GM19463 (cell line): ENCODE results near the gene ISL2.

Experiments
- ATAC-seq: cut with Tn5 transposase; IDR thresholded peaks from one replicate; pipeline ENCODE4 v1.9.1; 2021; ENCODE audit warnings: mild to moderate bottlenecking, moderate library complexity; ENCODE audit not compliant: unreplicated experiment

Gene ISL2

DNA sequence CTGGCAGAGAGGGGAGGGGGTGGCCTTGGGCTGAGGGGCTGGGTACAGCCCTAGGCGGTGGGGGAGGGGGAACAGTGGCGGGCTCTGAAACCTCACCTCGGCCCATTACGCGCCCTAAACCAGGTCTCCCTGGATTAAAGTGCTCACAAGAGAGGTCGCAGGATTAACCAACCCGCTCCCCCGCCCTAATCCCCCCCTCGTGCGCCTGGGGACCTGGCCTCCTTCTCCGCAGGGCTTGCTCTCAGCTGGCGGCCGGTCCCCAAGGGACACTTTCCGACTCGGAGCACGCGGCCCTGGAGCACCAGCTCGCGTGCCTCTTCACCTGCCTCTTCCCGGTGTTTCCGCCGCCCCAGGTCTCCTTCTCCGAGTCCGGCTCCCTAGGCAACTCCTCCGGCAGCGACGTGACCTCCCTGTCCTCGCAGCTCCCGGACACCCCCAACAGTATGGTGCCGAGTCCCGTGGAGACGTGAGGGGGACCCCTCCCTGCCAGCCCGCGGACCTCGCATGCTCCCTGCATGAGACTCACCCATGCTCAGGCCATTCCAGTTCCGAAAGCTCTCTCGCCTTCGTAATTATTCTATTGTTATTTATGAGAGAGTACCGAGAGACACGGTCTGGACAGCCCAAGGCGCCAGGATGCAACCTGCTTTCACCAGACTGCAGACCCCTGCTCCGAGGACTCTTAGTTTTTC lies 4.9 kb downstream of the ISL2 start:
- ATAC-seq = no peak

DNA sequence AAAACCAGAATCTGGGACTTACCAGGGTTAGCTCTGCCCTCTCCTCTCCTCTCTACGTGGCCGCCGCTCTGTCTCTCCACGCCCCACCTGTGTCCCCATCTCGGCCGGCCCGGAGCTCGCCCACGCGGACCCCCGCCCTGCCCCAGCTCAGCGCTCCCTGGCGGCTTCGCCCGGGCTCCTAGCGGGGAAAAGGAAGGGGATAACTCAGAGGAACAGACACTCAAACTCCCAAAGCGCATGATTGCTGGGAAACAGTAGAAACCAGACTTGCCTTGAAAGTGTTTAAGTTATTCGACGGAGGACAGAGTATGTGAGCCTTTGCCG lies 5.4 kb downstream of the ISL2 start:
- ATAC-seq = no peak

DNA sequence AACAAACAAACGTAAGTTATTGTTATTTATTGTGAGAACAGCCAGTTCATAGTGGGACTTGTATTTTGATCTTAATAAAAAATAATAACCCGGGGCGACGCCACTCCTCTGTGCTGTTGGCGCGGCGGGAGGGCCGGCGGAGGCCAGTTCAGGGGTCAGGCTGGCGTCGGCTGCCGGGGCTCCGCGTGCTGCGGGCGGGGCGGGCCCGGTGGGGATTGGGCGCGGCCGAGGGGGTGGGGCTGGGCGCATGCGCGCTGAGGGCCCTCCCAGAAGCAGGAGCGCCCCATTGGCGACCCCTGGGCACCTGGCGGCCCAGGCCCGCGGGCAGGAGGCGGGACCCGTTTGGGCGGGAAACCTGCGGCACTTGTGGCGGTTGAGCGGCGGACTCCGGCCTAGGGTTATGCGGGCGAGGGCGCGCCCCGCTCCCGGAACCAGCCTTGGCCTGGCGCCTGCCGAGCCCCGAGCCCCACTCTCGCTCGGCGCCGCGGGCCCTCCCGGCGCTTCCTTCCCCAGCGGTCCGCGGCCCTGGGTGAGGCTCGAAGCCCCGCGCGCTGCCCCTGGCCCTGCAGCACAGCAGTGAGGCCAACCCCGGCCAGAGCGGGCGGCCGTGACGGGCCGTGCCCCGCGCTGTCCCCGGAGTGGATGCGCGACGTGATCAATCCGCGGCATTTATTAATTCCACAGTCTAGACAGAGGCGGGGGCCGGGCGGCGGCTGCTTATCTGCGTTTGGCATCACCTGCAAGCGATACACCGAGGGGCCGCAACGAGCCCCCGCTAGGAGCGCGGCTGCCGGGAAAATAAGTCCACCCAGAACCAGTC lies 6.0 kb downstream of the ISL2 start:
- ATAC-seq = no peak

DNA sequence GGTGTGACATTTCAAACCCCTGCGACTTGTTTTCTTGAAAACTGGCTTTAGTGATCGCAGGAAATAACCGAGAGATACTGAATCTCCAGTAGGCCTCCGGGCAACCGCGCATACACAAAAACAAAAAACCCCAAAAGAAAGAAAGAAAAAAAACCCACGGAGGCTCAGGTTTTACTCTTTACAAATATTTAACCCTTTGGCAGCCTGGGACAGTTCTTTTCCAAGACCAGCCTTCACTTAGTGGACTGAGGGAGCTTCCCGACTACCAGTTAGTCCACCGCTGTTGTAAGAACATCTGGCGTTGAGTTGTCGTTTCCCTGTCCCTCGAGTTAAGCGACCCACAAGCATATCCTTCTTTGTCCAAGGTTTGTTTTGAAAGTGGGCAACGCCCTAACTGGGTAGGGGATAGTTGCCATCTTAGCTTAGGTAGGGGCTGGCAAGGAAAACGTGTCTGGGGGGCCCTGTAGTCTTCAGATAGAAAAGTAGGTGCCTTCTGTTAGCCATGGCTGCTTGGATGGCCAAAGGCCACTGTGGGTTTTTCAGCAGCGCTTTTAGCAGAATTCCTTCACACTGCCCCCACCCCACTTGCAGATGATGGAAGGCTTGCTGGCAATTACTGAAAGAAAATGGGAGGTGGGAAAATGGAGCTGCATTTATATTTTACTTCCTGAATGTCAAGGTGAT lies 6.9 kb downstream of the ISL2 start:
- no peak for ATAC-seq

DNA sequence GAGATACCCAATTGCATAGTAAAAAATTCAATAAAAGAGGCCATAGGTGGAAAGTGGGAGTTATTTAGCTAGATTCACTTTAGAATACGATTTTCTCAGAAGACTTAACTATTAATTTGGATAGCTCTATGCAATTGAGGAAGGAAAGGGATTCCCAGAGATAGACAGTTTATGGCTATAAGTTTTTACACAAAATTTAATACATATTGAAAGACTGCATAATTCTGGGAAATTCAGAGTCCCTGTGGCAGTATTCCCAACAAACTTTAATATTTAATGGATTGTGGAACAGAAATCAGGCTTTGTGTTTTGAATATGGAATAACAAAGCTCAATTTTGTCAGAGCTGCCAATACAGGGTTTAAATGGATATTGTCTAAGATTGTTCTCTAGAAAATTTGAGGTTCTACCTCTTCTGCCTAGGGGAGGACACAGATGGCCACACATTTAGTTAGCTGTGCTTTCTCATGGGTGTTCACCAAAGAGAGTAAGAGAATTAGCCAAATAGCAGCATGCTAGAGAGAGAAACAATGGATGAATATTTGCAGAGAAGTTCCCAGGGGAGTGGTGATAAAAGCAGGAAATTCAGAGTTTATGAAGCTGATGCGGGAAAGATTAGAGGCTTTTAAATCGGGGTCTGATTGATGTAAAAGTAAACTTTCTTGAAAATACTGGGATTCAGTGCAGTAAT lies 8.5 kb downstream of the ISL2 start:
- ATAC-seq = no peak

DNA sequence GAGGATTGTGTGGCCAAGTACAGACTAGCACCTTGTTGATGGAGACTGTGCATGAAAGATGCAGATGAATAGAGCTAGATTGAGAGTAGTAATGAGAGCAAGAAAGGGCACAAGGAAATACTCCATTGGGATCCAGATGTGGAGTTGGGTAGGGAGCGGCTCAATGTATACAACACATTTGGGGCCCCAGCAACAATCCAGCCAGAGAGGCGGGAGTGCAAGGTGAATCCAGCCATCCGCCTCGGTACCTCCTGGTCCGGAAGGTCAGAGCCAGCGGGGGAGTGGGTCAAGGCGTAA lies 9.0 kb downstream of the ISL2 start:
- no peak for ATAC-seq

DNA sequence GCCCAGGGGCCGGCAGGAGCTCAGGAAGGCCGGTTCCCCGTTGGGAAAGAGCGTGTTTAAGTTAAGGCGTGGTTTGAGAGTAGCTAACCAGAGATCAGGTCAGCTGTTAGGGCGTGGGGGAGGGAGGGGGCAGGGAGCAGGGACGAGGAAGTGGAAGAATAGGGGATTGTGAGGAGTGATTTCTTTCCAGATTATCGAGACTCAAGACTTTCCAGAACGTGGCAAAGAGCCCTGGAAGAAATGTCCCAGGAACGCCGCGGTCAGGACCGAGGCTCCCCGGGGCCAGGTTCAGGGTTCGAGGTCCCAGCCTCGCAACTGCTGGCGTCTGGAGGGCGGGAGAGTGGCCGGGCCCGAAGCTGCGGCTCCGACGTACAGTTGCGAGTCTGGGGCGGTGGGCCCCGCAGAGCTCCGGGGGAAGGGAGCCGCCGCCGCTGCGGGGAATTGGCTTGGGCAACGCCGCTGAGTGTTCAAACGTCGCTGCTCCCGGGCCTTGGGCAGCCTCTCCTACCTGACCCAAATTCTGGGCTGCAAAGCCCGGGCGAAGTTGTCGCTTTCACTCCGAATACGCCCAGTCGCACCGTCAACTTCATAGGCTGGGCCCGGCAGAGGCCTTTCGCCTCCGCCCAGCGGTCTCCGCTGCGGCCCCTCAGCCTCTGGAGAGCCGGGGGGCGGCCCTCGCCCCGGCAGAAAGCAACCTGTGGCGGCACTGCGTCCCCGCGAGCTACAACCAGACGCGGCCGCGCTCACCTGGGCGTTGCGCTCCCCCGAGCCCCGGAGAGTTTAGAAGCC lies 9.5 kb downstream of the ISL2 start:
- ATAC-seq = no peak

DNA sequence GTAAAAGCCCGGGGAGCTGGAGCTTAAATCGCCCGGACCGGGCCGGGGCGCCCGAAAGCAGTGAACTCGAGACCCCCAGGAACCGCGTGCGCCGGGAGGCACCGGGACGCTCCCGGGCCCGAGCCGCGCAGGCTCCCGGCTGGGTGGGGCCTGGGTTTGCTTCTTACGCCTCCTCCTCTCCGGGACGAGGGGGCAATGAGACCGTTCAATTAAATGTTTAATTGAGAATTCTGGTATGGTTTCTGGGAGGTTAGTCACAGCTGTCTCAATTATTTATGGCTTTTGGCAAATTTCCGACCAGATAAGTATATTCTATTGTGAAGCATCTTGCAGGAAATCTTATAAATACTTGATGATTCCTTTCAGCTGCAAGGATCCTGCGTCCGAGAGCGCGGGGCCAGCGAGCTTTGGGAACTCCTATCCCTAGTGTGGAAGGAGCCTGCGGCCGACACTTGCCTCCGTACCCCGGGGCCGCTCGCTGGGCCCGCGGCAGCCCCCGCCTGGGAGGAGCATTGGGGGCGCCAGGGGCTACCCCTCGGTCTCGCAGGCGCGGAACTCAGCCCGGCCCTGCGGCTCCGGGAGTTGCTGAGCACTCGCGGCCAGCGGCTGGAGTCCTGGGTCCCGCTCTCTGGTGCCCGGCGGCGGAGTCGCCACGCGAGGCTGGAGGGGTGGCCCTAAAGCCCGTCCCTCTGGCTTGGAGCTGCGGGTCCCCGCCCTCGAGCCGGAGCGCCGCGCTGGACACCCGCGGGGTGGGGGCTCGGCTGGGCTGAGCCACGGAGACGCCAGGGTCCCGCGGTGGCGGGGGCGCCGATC lies 10.3 kb downstream of the ISL2 start:
- ATAC-seq = no peak

DNA sequence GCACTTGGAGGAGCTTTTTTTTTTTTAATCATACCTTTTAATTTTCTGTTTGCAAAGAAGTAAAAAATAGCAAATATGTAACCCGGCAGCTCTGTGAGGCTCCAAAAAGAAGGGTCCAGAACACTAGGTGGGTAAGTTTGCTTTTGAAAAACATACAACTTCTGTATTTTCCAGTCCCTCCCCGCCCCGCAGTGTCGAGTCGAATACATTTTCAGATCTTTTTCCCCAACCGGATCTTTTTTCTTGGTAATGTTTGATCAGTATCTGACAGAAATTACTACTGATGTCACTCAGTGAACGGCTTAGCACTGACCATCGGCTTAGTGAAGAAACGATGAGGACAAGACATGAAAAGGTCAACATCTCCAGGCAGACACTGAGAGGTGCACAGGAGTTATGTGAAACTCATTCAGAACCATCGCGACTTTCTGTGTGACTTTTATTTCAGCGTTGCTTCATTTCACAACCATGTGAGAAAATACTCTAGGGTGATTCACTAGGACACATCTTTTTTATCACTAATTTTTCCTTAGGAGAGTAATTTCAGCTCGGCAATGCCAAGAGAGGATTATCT lies 11.0 kb downstream of the ISL2 start:
- ATAC-seq = no peak

DNA sequence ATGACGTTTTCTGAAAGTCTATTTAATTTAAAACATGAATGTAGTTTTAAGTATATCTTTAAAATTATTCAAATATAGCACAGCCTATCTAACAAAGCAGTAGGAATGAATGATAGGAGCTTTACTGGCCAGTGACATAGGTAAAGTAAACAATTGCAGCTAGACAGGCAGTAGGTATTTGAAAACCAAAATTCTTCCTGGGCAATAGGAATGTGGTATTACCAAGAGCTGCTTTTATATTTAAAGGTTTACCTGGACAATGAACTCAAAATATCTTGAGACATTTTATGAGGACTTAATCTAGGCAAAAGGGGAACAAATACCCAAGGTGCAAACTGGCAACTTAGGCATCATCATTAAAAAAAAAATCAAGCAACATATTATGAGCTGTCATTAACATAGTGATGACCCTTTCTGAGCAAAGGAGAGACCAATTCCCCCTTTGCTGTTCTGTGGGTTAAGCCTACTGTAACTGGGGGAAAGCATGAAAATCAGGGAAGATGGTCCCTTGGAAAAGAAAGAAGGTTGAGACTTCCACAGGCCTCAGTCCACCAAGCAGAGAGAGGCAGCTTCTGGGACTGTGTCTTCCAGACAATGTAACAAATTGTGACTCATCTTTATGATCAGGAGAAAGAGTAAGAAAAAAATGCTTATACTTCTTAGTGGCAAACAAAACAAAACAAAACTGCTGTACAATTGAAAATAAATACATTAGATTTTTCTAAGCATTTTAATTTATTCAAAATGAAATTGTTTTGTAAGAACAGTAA lies 12.9 kb downstream of the ISL2 start:
- no peak for ATAC-seq

DNA sequence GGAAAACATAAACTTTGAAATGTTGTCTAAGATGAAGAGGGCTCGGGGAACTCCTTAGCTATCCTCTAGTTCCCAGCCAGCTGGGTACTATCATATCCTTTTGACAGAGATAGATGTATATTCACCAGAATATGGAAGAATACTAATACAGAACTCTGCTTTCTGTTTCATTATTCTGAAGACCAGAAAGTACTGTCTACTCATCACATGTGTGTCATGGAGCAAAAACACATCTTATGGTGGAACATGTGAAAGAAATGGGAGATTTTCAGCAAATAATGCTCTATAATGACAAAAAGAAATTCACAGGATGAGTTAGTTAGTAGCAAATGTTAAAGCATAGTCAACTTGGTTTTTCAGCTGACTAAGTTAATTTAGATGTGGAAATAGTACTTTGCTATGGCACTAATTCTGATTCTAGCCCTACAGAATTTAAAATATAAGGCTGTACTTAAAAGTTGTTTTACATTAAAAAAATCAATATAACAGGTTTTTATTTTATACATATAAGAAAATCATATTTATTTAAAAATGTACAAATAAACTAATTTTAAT lies 16.5 kb downstream of the ISL2 start:
- ATAC-seq = no peak

DNA sequence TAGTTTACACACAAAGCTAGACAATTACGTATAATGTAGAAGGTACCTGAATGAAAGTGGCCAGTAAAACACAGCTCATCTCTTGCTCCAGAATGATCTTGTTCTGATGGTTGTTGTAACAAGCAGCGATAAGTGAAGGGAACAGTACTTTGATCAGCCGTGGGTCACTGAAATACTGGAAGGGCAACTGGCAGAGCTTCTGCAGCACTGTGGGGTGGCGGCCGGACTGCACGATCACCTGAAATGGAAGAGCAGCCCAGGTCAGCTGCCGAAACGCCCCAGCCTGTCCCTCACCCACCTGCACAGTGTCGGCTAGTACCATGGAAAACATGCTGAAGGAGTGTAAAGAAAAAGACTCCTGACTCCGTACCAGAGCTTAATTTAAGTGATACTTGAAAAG lies 17.3 kb downstream of the ISL2 start:
- no peak for ATAC-seq

DNA sequence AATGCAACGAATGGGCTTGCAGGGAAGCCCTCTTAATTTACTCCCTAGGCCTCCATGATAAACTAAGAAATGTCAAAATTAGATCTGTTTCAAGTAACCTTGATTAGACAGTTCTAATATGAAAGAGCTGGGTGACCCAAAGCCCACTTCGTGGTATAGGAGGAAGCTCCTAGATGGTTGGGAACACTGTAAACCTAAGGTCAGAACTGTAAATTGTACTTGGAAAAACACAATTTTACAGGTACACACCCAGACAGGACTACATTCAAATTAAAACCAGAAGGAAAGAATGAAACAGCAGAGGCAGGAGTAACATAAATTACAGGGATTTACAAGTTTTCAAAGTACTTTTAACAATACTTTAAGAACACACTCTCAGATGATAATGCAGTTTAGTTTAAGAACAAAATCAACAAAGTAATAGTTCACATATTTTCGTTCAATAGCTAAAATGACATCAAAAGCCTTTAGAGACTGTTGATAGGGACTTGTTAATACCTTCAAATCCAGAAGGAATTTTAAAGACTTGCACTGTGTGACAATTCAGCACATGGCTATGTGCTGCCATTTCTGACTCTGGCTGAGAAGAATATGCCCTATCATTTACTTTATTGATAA lies 18.4 kb downstream of the ISL2 start:
- ATAC-seq = no peak

DNA sequence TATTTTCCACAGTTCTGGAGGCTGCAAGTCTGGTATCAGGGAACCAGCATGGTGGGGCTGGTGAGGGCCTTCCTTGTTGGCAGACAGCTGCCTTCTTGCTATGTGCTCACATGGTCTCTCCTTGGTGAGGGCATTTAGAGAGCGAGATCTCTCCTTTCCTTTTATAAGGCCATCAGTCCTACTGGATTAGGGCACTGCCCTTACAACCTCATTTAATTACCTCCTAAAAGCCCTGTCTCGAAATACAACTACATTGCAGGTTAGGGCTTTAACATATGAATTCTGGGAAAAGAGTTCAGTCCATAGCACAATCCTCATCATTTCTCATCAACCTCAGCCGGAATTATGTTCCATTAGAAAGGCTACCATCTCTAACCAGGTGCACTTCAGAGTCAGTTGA lies 21.9 kb downstream of the ISL2 start:
- ATAC-seq = no peak

DNA sequence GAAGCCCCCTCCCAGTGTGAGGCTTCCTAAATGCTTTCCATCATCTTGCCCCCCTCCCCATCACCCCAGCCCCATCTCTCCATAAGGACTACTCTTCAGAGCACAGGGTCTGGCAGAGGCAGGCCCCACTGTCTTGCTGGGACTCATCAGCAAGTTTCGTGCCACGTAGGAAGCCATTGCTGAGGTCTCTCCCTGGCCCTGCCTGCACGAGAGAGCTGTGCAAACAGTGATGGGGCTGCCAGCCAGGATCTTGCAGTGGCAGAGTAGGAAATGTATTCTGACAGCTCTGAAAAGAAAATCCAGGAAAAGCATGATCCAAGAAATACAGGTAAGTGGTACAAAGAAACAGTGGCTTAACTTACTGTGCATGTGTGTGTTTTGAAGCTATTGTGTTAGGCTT lies 22.6 kb downstream of the ISL2 start:
- no peak for ATAC-seq

DNA sequence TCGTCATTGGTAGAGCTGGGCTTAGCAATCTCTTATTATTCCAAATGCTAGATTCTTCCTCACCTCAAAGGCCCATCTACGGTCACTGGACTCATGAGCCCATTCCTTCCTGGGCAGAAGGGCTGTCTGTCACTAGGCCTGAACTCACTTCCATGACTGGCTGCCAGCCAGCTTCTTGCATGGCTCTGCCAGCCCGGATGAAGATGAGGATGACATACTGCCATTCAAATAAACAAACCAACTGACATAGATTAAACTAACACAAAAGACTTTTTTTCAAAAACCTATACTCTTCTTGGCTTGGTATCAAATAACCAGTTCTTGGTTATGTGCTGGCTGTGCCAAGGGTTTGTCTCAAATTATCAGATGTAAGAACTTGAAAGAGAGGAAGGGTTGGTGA lies 23.8 kb downstream of the ISL2 start:
- no peak for ATAC-seq

DNA sequence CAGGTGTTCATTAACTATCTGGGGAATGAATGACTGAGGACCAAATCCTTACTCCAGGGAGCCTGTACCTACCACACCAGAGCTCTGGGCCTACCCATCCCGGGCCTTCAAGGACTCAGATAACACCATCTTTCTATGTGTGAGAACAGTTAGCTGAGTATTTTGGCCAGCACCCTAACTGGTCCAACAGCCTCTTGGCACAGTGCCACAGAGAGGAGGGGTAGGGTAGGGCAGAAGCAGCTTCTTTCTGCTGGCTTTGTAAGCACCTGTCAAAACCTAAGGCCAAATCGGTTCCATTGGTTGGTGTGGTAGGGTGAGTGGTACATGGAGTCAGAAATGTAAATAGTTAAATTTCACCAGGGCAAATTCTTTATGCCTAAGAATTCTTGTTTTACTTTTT lies 26.7 kb downstream of the ISL2 start:
- no peak for ATAC-seq

DNA sequence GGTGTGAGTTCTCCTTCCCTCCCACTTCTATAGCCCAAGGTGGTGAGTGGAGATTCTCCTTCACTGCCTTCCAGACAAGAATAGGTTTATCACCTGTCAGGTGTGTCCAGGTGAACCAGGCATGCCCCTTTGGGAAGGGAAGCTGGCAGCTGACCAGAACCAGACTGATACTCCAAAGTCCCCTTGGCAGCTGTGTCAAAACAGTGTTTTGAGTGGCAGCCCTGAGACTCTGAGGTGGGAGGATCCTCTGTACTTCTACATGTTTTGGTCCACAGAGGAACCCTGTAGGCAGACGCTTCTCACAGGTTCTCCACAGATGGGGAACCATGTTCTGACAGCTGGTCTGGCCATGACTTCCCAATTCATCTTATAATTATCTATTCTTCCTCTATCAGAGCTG lies 30.1 kb downstream of the ISL2 start:
- no peak for ATAC-seq
